B cell (primary cell): ENCODE measurements around the gene HERC4. TPM values are rescaled to one million over a fixed set of nuclear protein-coding genes. Genes with fewer than 3 reads are reported as not detected.

Source experiments
- ATAC-seq: fragments of 200-7000 bp; cut with Tn5 transposase; one replicate; pipeline ENCODE4 v1.10.0; 2021; ENCODE audit warnings: low read depth, mild to moderate bottlenecking, moderate number of reproducible peaks, moderate library complexity
- CTCF ChIA-PET: fragments of 350-600 bp; sonication (Branson Sonifier 250); formaldehyde crosslinking; loops from one replicate; lab custom pipeline; 2021; ENCODE audit warnings: antibody characterized with exemption, inconsistent platforms; lab: Charles Lee
- POLR2A ChIA-PET: fragments of 350-600 bp; sonication (Branson Sonifier 250); formaldehyde crosslinking; loops from one replicate; lab custom pipeline; 2021; ENCODE audit warnings: antibody characterized with exemption; lab: Charles Lee
- DNase-seq: peaks from one replicate; pipeline ENCODE4 v3.0.0; 2013
- H2AFZ ChIP-seq: 2 replicates; pipeline ENCODE4 v1.6.1; 2012; ENCODE audit warnings: mild to moderate bottlenecking, low read depth, low read length; ENCODE audit not compliant: insufficient read depth, poor library complexity, severe bottlenecking
- H3K27ac ChIP-seq, 2 donors: 1 replicate in 1 of 2; 2 replicates in 1 of 2; pipeline ENCODE4 v1.5.1; 2012 to 2013; ENCODE audit warnings: low read length in 2 of 2, mild to moderate bottlenecking in 2 of 2, moderate library complexity in 1 of 2
- H3K27me3 ChIP-seq, 4 experiments: fragments of 200-600 bp in 1 of 4; sonication (generic) in 1 of 4; replicated peaks in 1 of 4; 1 replicate in 2 of 4; 2 replicates in 2 of 4; pipeline versions ENCODE4 v1.6.1 to v1.7.0; 2013 to 2016; ENCODE audit warnings: low read length in 3 of 4, mild to moderate bottlenecking in 2 of 4, mixed read lengths in 1 of 4, moderate library complexity in 1 of 4; ENCODE audit not compliant: insufficient read depth in 4 of 4, control insufficient read depth in 3 of 4; ENCODE audit errors: control extremely low read depth in 1 of 4
- H3K36me3 ChIP-seq, 2 experiments: replicated peaks in 1 of 2; 1 replicate in 1 of 2; 2 replicates in 1 of 2; pipeline versions ENCODE4 v1.6.1 to v1.7.1; 2013; ENCODE audit warnings: low read length in 1 of 2; ENCODE audit not compliant: insufficient read depth in 2 of 2, control insufficient read depth in 1 of 2; ENCODE audit errors: control extremely low read depth in 1 of 2, extremely low read depth in 1 of 2
- H3K4me1 ChIP-seq, 2 donors: fragments of 200-600 bp in 1 of 2; sonication (generic) in 1 of 2; 1 replicate in 1 of 2; 2 replicates in 1 of 2; pipeline versions ENCODE4 v1.5.1 to v1.6.1; 2013 to 2017; ENCODE audit warnings: low read length in 2 of 2; ENCODE audit not compliant: control insufficient read depth in 2 of 2, insufficient read depth in 2 of 2
- H3K4me2 ChIP-seq: replicated peaks from 2 replicates; pipeline ENCODE3; 2012; ENCODE audit warnings: mild to moderate bottlenecking, low read depth, low read length; ENCODE audit not compliant: poor library complexity, severe bottlenecking
- H3K4me3 ChIP-seq, 5 experiments: fragments of 200-600 bp in 1 of 5; sonication (generic) in 1 of 5; 1 replicate in 3 of 5; 2 replicates in 2 of 5; pipeline versions ENCODE4 v1.5.1 to v1.7.0; 2011 to 2016; ENCODE audit warnings: low read length in 4 of 5, mild to moderate bottlenecking in 4 of 5, low read depth in 2 of 5, control low read depth in 1 of 5, moderate library complexity in 1 of 5; ENCODE audit not compliant: insufficient read depth in 1 of 5; ENCODE audit errors: control extremely low read depth in 1 of 5, extremely low read depth in 1 of 5
- H3K79me2 ChIP-seq: fragments of 200-600 bp; sonication (generic); one replicate; pipeline ENCODE4 v1.6.0; 2016; ENCODE audit warnings: low read length; ENCODE audit not compliant: control insufficient read depth, insufficient read depth
- H3K9ac ChIP-seq: fragments of 200-600 bp; sonication (generic); 2 replicates; pipeline ENCODE4 v1.6.1; 2017; ENCODE audit warnings: mild to moderate bottlenecking, low read length, moderate library complexity
- H3K9me3 ChIP-seq, 3 donors: one replicate each; pipeline versions ENCODE4 v1.6.1 to v1.7.1; 2013; ENCODE audit warnings: low read length in 2 of 3; ENCODE audit not compliant: control insufficient read depth in 2 of 3, insufficient read depth in 1 of 3; ENCODE audit errors: control extremely low read depth in 1 of 3
- H4K20me1 ChIP-seq: 2 replicates; pipeline ENCODE4 v1.6.0; 2012; ENCODE audit warnings: mild to moderate bottlenecking, low read length; ENCODE audit not compliant: insufficient read depth, control insufficient read depth, poor library complexity, severe bottlenecking
- H3K27ac Mint-ChIP-seq: one replicate; pipeline ENCODE4 v1.8.0; 2021; ENCODE audit warnings: mixed read lengths
- H3K27me3 Mint-ChIP-seq: one replicate; pipeline ENCODE4 v1.8.0; 2021; ENCODE audit warnings: mixed read lengths
- H3K4me1 Mint-ChIP-seq: one replicate; pipeline ENCODE4 v1.8.0; 2021; ENCODE audit warnings: mixed read lengths
- H3K4me3 Mint-ChIP-seq: one replicate; pipeline ENCODE4 v1.8.0; 2021; ENCODE audit warnings: mixed read lengths
- H3K9me3 Mint-ChIP-seq: one replicate; pipeline ENCODE4 v1.8.0; 2022; ENCODE audit warnings: mixed read lengths; ENCODE audit not compliant: insufficient read depth
- CTCF ChIP-seq: fragments of 200-600 bp; IDR thresholded peaks from one replicate; pipeline ENCODE4 v1.8.0; 2022; ENCODE audit warnings: antibody characterized with exemption, mild to moderate bottlenecking
- EZH2 ChIP-seq: IDR thresholded peaks from 2 replicates; pipeline ENCODE4 v1.6.1; 2012; ENCODE audit warnings: borderline replicate concordance, low read depth, mild to moderate bottlenecking, moderate library complexity, low read length; ENCODE audit not compliant: insufficient read depth, poor library complexity, severe bottlenecking
- WGBS: methylation state at CpG from one replicate; pipeline ENCODE4 v1.1.5; 2013; ENCODE audit warnings: missing lambda C conversion rate; ENCODE audit not compliant: insufficient coverage; 5-methylcytosine and 5-hydroxymethylcytosine counted together
- intact Hi-C: fragments of 100-400 bp; cut with micrococcal nuclease; formaldehyde crosslinking; loops from one replicate; pipeline ENCODE4 v1.10.0; 2022
- polyA plus RNA-seq: library from polyadenylated mRNA; depleted of rRNA; stranded (reverse); fragments of >200 nt; gene quantifications from 2 replicates; pipeline ENCODE4 v1.2.3, GENCODE V29; 2012
- total RNA-seq, 2 donors: library from RNA; stranded (reverse); fragments of 120-200 nt in 1 of 2; gene quantifications; 1 replicate in 1 of 2; 2 replicates in 1 of 2; pipeline versions ENCODE4 v1.2.3 to v1.2.4, GENCODE V29; 2013 to 2022

HERC4 gene
- total and polyA plus RNA-seq, 2 donors (not counting 1 experiment from before 2014, with no cell fraction given), result 18.2 to 118 TPM

- Histone ChIP-seq H3K4me1 (peaks cover 11 to 37% of the 10 kb centered on the region in 2 donors), H2AFZ (no peak overlapping the region), H3K27ac (no peak overlapping the region), H3K9me3 (no peaks in the 10 kb centered on the region), H3K4me2 (no peak overlapping the region), H3K4me3 (no peak overlapping the region), H3K36me3 (no peaks in the 10 kb centered on the region), H3K27me3 (no peaks in the 10 kb centered on the region), H3K79me2 (peaks cover 46% of the 10 kb centered on the region), H4K20me1 (peaks cover 8% of the 10 kb centered on the region), H3K9ac (no peak overlapping the region)
- intact Hi-C loops, result no loop called here
- ChIA-PET POLR2A (no interaction called here), CTCF (interaction anchor here (1.3 kb wide), 1 partner anchor 194 kb away, joined by 3 read pairs; no protein-coding TSS in a partner anchor)
- TF ChIP-seq CTCF, result no peak
- no peak for TF ChIP-seq EZH2
- Mint-ChIP-seq H3K27me3 (no peaks in the 10 kb centered on the region), H3K27ac (no peak overlapping the region), H3K4me3 (no peak overlapping the region), H3K9me3 (no peaks in the 10 kb centered on the region), H3K4me1 (peaks cover 54% of the 10 kb centered on the region)
- ATAC-seq (no peak), DNase-seq (no peak)
- WGBS, result 100% methylated on average over 2 of the region's 8 CpGs
These were observed 25.6 kb downstream of the HERC4 start for GRCh38 chr10:68049289-68050078.
